NCI-H345 treated with DMSO at 0.1 percent for 48 hours (cell line): Measurements from ENCODE around the gene PLA2G15.

Experiments used
- DNase-seq: peaks from one replicate; lab custom pipeline; 2025; ENCODE audit not compliant: unreplicated experiment; lab: John Stamatoyannopoulos, UW

Gene PLA2G15

DNA sequence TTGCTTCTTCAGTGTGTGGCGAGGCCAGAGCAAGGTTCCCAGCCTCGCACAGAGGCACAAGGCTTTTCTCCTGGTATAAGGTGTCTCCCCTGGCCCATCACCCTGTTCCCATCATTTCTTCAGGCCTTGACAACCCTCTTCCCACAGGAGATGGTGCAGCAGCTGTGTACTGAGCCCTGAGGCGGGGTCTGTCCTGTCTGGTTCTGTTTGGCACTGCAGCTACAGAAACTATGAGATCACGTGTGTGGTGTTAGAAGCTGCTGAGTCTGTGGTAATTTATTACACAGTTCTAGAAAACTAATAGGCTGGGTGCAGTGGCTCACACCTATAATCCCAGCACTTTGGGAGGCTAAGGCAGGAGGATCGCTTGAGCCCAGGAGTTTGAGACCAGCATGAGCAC is 7.2 kb downstream of the PLA2G15 start:
- no peak for DNase-seq

DNA sequence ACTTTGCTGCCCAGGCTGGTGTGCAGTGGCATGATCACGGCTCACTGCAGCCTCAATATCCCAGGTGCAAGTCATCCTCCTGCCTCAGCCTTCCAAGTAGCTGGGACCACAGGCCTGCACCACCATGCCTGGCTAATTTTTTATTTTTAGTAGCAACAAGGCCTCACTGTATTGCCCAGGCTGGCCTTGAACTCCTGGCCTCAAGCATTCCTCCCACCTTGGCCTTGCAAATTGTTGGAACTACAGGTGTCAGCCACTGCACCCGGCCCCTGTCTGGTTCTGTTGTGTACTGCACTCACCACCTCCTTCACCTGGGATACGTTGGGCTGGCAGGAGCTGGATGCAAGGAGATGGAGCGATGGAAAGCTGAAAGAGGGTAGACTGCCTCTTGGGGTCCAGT is 8.5 kb downstream of the PLA2G15 start:
- no peak for DNase-seq

DNA sequence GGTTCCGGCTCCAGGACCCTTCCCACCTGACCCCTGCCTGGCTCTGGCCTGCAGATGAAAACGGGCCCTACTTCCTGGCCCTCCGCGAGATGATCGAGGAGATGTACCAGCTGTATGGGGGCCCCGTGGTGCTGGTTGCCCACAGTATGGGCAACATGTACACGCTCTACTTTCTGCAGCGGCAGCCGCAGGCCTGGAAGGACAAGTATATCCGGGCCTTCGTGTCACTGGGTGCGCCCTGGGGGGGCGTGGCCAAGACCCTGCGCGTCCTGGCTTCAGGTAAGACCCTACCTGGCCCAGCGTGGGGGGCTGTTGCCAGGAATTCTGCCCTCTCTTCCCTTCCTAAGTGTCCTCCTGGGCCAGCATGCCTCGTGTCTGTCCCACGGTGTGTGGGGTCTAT is 10.5 kb downstream of the PLA2G15 start:
- DNase-seq: no peak

DNA sequence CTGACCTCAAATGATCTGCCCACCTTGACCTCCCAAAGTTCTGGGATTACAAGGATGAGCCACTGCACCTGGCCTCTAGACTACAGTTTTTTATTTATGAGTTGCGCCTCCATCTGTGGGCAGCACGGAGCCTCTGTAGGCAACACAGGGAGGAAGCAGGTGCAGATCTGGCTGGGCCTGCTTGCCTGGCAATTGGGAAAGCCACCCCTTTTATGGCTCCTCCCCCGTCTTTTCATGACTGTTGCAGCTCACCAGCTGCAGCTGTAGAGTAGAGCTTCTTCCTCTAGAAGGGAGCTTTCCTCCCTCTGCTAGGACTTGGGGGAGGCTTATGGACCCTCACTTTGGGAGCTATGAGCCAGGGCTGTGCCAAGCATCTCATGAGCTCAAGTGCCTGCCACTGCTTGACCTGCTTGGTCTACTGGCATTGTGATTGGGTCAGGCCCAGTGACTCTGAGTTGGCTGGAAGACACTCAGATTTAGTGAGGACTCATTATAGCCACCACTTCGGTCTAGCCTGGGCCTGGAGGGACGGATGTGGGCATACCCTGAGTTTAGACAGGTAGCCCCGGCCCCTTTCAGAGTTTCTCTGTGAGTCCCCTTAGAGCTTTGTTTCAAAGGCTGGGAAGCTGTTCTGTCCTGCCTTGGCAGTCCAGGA is 12.2 kb downstream of the PLA2G15 start:
- no peak for DNase-seq

DNA sequence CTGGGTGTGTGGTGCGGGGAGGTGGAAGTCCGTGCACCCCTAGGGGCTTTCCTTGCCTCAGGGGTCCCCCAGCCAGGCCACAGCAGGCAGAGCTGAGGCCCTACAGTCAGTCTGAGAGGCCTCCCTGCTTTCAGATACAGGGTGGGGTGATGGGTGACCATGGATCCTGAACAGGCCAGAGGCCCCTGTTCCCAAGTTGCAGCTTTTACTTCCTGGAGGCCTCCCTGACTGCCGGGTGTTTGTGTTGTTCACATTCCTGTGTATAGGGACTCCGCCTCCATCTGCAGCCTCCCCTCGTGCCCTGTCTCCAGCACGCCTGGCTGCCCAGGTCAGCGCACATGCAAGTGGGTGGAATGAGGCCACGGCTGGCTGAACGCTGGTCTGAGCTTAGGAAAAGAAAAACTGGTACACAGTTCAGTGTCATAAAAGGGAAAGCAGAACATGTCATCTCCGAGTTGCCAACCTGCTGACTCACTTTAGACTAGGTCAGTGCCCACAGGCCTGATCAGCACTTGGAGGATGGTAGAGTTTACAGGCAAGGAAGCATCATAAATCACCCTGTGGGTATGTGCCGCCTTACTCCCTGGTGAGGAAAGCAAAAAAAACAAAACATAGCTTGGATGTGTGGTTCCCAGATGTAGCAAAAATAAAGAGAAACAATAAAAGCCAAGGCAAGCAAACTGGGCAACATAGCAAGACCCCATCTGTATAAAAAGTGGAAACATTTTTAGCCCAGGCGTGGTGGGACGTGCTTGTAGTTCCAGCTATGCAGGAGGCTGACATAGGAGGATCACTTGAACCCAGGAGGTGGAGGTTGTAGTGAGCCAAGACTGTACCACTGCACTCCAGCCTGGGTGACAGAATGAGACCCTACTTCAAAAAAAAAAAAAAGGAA is 13.0 kb downstream of the PLA2G15 start:
- DNase-seq: no peak

DNA sequence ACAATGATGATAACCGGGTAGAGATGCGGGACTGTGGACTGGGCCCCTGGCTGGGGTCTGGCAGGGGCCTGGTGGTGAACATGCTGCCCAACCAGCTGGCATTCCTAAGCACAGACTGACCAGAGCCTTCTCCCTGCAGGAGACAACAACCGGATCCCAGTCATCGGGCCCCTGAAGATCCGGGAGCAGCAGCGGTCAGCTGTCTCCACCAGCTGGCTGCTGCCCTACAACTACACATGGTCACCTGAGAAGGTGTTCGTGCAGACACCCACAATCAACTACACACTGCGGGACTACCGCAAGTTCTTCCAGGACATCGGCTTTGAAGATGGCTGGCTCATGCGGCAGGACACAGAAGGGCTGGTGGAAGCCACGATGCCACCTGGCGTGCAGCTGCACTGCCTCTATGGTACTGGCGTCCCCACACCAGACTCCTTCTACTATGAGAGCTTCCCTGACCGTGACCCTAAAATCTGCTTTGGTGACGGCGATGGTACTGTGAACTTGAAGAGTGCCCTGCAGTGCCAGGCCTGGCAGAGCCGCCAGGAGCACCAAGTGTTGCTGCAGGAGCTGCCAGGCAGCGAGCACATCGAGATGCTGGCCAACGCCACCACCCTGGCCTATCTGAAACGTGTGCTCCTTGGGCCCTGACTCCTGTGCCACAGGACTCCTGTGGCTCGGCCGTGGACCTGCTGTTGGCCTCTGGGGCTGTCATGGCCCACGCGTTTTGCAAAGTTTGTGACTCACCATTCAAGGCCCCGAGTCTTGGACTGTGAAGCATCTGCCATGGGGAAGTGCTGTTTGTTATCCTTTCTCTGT is 14.0 kb downstream of the PLA2G15 start:
- DNase-seq: no peak

DNA sequence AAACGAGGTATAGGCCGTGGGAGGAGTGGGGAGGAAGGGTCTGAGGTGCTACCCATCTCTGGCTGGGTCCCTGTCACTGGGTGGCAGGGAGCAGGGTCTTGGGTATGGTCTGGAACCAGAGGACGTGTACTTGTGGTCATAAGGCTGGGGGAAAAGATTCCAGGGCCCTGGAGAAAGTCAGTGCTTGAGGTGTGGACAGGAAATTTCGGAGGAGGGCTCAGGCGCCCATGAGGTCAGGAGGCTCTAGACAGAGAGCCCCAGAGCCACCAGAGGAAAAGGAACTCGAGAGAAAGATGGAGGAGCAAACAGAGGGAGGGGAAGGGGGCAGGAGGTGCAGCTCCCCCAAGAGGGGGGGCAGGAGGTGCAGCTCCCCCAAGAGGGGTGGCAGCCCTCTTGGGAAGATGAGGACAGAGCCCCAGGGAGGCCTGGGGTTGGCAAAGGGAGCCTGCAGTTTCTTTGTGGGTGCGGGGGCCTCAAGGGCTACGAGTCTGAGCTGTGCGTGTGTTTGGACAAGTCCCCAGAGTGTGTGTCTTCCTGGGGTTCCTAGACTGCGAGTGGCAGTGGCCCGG is 18.5 kb downstream of the PLA2G15 start:
- no peak for DNase-seq

DNA sequence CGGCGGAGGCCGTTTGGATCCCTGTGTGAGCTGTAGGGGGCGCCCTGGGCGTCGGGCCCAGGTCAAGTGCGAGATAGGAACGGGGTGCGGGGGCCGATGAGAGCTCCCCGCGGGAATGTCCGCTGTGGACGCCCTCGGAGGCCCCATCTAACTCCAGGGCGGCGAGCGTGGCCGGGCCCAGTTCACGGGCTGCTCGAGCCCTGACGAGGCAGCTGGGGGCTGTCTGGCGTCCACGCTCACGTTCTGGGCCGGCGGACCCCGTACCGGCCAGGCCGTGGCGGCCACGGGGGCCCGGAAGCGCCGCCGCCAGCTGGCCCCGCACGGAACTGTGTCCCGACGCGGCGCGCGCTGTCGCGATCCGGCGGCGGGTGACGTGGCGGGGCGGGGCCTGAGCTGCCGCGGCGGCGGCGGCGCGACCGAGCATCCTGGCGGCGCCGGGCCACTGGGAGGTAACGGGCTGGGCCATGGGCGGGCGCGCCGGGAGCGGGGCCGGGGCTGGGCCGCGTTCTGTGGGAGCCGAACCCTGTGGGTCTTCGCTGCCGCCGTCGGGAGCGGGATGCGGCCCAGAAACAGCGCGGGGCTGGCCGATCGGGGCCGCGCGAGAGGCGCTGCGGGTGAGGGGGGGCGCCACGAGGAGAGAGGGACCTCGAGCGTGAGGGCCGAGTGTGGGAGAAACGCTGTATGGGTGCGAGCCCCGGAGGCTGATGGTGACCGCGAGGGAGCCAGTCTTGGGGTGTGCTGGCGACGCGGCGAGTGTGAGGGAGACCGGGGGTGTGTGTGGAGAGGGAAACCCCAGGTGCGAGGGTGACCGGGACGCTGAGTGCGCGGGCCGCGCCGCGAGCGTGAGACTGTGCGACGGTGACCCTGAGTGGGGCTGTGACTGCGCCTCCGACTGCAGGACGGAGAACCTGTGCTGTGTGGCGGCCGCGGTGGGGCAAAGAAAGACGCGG is 19.2 kb downstream of the PLA2G15 start, which contains the start of gene SLC7A6:
TSS of gene SLC7A6 (plus strand) at position 399 of the 950 bp plus-strand sequence. CDS start 10,201 bp downstream, outside the sequence.
- DNase-seq: no peak

DNA sequence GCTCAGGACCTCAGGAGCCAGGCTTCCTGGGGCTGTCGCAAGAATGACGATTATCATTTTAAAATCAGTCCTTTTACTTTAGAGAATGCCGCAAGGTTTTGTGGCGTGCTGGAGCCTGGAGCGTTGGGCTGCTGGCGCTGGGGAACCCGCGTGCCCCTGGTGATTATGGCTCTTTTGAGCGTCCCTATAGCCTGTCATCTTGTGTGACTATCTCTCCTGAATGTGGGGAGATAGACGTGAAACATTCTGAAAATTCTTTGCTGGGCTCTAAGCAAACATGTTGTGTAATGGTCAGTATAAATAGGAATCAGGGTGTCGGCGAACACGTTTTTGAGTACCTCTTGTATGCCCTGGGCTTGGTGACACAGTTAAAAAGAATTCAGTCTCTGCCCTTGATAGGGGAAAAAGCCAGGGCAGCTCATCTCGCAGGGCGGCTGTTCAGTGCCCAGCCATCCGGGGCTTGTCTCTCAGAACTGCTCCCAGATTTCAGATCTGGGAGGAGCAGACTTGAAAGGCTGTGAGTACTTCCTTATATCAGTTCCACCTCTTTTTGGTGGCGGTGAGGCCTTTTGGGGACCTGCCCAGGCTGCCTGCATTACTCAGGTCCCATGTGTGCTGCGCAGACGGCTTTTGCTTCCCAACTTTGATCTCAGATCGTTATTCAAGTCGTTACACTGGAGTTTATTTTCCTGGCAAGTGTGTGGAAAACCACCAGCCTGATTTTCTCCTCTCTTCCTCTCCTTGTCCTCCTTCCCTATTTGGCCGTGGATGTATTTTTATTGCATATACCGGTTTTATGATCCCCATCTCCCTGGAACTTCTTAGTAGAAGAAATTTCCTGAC is 20.1 kb downstream of the PLA2G15 start:
- no peak for DNase-seq

DNA sequence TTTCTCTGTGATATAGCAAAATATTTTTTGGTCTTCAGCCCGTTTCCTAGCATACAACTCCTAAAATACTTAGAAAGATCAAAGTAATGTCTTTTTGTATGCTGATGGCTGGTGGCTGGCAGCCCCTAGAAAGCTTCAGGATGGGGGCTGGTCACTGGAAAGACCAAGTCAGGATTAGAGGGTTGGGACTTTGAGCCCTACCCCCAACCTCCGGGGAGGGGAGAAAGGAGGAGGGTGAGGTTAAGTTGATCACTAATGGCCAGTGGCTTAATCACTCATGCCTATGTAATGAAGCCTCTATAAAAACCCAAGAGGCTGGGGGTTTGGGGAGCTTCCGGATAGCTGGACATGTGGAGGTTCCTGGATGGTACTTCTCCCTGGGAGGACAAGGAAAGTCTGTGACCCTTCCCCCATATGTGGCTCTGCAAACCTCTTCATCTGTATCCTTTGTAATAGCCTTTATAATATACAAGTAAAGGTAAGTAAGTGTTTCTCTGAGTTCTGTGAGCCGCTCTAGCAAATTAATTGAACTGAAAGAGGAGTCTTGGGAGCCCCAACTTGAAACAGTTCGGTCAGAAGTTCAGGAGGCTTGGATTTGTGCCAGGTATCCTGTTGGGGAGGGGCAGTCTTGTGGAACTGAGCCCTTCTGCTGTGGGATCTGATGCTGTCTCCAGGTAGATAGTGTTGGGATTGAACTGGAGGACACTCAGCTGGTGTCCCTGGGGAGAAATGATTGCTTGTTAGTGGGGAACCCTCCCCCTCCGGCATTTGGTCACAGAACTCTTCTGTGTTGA is 22.6 kb downstream of the PLA2G15 start:
- no peak for DNase-seq

DNA sequence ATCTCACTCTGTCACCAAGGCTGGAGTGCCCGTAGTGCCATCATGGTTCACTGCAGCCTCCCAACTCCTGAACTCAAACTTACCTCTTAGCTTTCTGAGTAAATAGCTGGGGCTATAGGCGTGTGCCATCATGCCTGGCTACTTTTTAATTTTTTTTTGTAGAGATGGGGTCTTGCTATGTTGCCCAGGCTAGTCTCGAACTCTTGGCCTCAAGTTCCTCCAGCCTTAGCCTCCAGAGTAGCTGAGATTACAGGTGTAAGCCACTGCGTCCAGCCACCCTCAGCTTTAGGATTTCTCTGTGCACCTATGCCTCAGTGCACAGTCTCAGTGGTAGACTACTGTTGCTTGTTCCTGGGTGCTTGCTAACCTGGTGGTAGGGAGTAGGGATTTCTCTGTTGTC is 24.6 kb downstream of the PLA2G15 start:
- DNase-seq: no peak

DNA sequence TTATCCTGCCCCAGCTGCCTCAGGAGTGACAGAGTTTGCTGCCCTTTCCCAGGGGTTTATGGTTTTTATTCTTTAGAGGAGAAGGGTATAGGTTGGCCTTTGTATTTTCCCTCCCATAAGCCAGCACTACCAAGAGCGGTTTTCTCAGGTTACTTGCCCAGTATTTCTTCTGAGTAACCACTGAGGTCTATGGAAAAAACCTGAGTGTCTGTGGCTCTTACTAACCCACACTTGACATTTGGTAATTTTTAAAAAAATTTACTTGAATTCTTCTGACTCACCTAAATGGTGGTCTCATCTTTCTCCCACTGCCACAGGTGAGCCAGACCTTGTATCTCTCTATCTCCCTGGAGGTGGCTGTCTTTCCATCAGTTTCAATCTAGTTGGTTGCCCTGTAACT is 25.2 kb downstream of the PLA2G15 start:
- DNase-seq: no peak

DNA sequence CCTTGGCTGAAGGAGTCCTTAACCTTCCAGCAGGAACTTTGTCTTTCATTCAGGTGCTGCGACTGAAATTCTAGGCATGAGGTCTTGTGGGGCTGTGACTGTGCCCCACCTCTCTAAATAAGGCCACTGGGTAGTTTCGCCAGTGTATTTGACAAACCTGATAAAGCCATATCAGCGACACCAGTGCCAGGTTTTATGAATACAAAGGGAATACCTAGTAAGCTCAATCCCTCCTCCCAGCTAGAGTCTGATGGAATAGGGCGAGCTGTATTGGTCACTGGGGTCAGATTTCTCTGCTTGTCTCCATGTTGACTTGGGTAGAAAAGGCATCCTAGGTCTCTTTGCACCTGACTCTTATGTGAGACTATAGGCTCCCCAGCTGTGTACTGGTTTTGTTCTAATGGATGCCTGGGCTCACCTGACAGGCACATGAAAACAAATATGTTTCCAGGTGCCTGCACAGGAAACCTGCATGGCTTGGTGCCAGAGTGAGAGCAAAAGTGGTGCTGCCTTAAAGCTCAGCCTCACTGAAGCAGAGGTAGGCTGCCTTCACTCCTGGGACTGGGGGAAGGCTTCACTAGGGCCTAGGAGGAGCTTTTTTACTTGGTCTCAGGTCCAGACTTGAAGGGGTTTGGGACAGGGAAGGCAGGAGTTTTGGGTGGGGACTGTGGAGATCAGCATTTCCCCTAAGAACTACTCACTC is 27.5 kb downstream of the PLA2G15 start:
- DNase-seq: peak; percentile 41

DNA sequence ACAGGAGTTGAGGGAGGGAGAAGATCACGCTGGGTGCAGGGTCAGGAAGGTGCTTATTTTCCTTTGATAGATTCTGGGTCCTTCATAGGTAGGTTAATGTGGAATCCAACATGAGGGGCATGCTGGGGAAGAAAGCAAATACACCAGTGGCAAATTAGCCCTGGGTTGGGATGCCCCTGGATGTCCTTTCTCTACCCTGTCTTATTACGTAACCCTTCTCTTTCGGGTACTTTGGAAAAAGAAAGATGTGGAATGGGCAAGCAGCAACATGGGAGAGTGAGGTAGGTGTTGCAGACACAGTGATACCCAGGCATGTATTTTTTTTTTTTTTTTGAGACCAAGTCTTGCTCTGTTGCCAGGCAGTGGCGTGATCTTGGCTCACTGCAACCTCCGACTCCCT is 28.3 kb downstream of the PLA2G15 start:
- DNase-seq: no peak

DNA sequence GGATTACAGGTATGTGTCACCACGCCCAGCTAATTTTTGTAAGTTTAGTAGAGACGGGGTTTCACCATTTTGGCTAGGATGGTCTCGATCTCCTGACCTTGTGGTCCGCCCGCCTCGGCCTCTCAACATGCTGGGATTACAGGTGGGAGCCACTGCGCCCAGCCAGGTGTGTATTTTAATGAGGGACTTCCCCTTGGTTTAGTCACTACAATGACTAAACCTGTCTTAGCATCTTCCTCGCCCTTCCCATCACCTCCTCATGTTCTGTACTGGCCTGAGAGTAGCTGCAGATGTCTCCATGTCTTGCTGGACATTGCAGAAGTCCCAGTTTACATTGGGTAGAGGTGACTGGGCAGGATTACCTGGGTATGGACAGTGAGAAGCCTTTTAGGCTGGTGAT is 28.7 kb downstream of the PLA2G15 start:
- DNase-seq: no peak

DNA sequence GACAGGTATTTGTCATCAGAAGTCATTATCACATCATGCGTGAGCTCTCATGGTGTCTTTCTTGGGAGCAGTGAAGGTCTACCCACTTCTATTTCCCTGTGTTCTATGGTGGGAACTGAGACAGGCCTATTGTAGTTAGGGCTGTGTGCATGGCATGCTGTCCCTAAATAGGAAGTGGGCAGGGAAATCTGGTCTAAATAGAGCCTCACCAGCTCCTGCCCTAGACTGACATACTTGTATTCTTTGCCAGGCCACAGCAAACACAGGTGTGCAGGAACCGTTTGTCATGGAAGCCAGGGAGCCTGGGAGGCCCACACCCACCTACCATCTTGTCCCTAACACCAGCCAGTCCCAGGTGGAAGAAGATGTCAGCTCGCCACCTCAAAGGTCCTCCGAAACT is 29.3 kb downstream of the PLA2G15 start:
- no peak for DNase-seq

DNA sequence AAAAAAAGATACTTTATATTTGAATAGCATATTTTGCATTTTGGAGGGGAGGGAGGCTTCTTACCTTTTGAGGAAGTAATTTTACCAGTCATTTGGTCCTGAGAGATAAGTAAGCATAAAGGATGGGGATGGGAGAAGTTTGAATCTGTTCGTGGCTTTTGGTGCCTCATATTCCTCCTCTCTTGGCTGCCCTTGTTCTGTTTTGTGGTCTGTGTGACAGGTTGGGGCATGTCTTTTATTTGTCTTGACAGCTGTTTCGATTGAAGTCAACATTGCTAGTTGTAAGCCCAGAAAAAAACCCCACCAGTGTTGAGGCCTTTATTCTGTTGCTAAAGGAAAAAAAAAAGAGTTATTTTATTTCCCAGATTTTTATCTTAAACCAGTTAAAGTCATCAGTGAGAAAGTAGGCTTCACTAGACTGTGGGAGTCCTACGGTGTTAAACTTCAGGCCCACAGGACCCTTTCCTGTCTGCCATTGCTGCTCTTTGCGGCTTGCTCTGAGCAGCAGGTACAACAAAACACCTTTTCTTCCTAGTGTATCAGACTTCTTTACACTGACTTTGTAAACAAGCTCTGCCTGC is 30.5 kb downstream of the PLA2G15 start:
- peak; percentile 34 for DNase-seq
